IMR-90 (cell line): ENCODE data around the gene C16orf87. TPM values are rescaled to one million over a fixed set of nuclear protein-coding genes. Genes with fewer than 3 reads are reported as not detected.

Experiments used
- ATAC-seq: fragments of 200-7000 bp; cut with Tn5 transposase; 2 replicates; pipeline ENCODE4 v1.9.1; 2020; ENCODE audit warnings: low read depth, mild to moderate bottlenecking, moderate library complexity
- BruUV-seq: library from RNA; stranded (reverse); fragments of 400-500 nt; replicated peaks from 2 replicates; lab custom pipeline; 2021; lab: Mats Ljungman, UMichigan
- CTCF ChIA-PET: fragments of 300-600 bp; formaldehyde crosslinking; extraction: SDS; loops from one replicate; lab custom pipeline; 2021; ENCODE audit warnings: antibody characterized with exemption; lab: Yijun Ruan, JAX
- POLR2A ChIA-PET: fragments of 300-600 bp; sonication (Branson Sonifier 250); formaldehyde crosslinking; loops from one replicate; lab custom pipeline; 2022; ENCODE audit warnings: antibody characterized with exemption; ENCODE audit not compliant: unreplicated experiment; lab: Charles Lee
- DNase-seq: peaks from one replicate; pipeline ENCODE4 v3.0.0; 2013
- H2AFZ ChIP-seq: replicated peaks from 2 replicates; pipeline ENCODE3; 2013; ENCODE audit warnings: low read length, mild to moderate bottlenecking; ENCODE audit not compliant: poor library complexity
- H2AK5ac ChIP-seq: 2 replicates; pipeline ENCODE4 v1.6.1; 2013; ENCODE audit warnings: low read depth, low read length, inconsistent platforms
- H2AK9ac ChIP-seq: replicated peaks from 2 replicates; pipeline ENCODE3; 2013; ENCODE audit warnings: mild to moderate bottlenecking, low read depth, low read length, moderate library complexity; ENCODE audit not compliant: poor library complexity
- H2BK120ac ChIP-seq: 2 replicates; pipeline ENCODE4 v1.6.1; 2013; ENCODE audit warnings: low read depth, low read length, inconsistent platforms
- H2BK15ac ChIP-seq: 3 replicates; pipeline ENCODE4 v1.6.1; 2013; ENCODE audit warnings: low read depth, low read length, inconsistent platforms
- H2BK20ac ChIP-seq: 2 replicates; pipeline ENCODE4 v1.6.1; 2013; ENCODE audit warnings: low read depth, mild to moderate bottlenecking, inconsistent platforms, low read length, moderate library complexity
- H2BK5ac ChIP-seq: 2 replicates; pipeline ENCODE4 v1.6.1; 2013; ENCODE audit warnings: mild to moderate bottlenecking, low read depth, low read length, inconsistent platforms; ENCODE audit not compliant: poor library complexity, severe bottlenecking
- H3K14ac ChIP-seq: replicated peaks from 2 replicates; pipeline ENCODE4 v1.6.1; 2013; ENCODE audit warnings: low read depth, low read length, inconsistent platforms
- H3K18ac ChIP-seq: 2 replicates; pipeline ENCODE4 v1.6.1; 2013; ENCODE audit warnings: low read depth, low read length, control low read depth
- H3K23ac ChIP-seq: 2 replicates; pipeline ENCODE4 v1.6.1; 2013; ENCODE audit warnings: low read depth, low read length, inconsistent platforms
- H3K27ac ChIP-seq: 2 replicates; pipeline ENCODE4 v1.5.1; 2013; ENCODE audit warnings: mild to moderate bottlenecking, control low read depth, low read length; ENCODE audit not compliant: insufficient read depth
- H3K27me3 ChIP-seq: 2 replicates; pipeline ENCODE4 v1.6.1; 2013; ENCODE audit warnings: low read length; ENCODE audit not compliant: control insufficient read depth, insufficient read depth
- H3K36me3 ChIP-seq: 2 replicates; pipeline ENCODE4 v1.6.1; 2013; ENCODE audit warnings: low read length, mixed read lengths; ENCODE audit not compliant: control insufficient read depth, insufficient read depth
- H3K4ac ChIP-seq: 2 replicates; pipeline ENCODE4 v1.6.1; 2013; ENCODE audit warnings: low read depth, low read length, inconsistent platforms
- H3K4me1 ChIP-seq: 2 replicates; pipeline ENCODE4 v1.6.1; 2013; ENCODE audit warnings: low read length, mixed read lengths; ENCODE audit not compliant: control insufficient read depth, insufficient read depth
- H3K4me2 ChIP-seq: 2 replicates; pipeline ENCODE4 v1.6.1; 2013; ENCODE audit warnings: low read depth, mild to moderate bottlenecking, control low read depth, low read length, moderate library complexity
- H3K4me3 ChIP-seq: 2 replicates; pipeline ENCODE4 v1.5.1; 2013; ENCODE audit warnings: low read depth, mild to moderate bottlenecking, control low read depth, low read length, moderate library complexity; ENCODE audit not compliant: insufficient read depth
- H3K56ac ChIP-seq: 2 replicates; pipeline ENCODE4 v1.6.1; 2013; ENCODE audit warnings: low read length, inconsistent platforms; ENCODE audit not compliant: insufficient read depth; ENCODE audit errors: extremely low read depth
- H3K79me1 ChIP-seq, 2 experiments: 2 replicates each; pipeline ENCODE4 v1.6.1; 2013; ENCODE audit warnings: low read length in 2 of 2, inconsistent platforms in 1 of 2, low read depth in 1 of 2
- H3K9ac ChIP-seq: 2 replicates; pipeline ENCODE4 v1.6.1; 2013; ENCODE audit warnings: low read depth, low read length, control low read depth
- H3K9me1 ChIP-seq: 2 replicates; pipeline ENCODE4 v1.6.1; 2013; ENCODE audit warnings: low read length, inconsistent platforms; ENCODE audit not compliant: insufficient read depth
- H3K9me3 ChIP-seq: 2 replicates; pipeline ENCODE4 v1.6.1; 2013; ENCODE audit warnings: low read length; ENCODE audit not compliant: control insufficient read depth, insufficient read depth
- H4K20me1 ChIP-seq: 2 replicates; pipeline ENCODE4 v1.6.1; 2013; ENCODE audit warnings: low read length, inconsistent platforms; ENCODE audit not compliant: insufficient read depth
- H4K5ac ChIP-seq: 2 replicates; pipeline ENCODE4 v1.6.1; 2013; ENCODE audit warnings: mild to moderate bottlenecking, low read depth, low read length, control low read depth
- H4K8ac ChIP-seq, 2 experiments: 2 replicates each; pipeline ENCODE4 v1.6.1; 2013; ENCODE audit warnings: low read depth in 2 of 2, low read length in 2 of 2, control low read depth in 1 of 2, inconsistent platforms in 1 of 2
- H4K91ac ChIP-seq: 2 replicates; pipeline ENCODE4 v1.6.1; 2013; ENCODE audit warnings: low read depth, low read length, inconsistent platforms; ENCODE audit not compliant: insufficient read depth
- BHLHE40 ChIP-seq: fragments of 150-350 bp; IDR thresholded peaks from 2 replicates; pipeline ENCODE4 v1.6.1; 2016; ENCODE audit warnings: mild to moderate bottlenecking, low read depth, low read length
- CEBPB ChIP-seq: IDR thresholded peaks from 2 replicates; pipeline ENCODE4 v1.6.1; 2012; ENCODE audit warnings: low read depth, low read length, improper control_type of control experiment
- CHD1 ChIP-seq: IDR thresholded peaks from 2 replicates; pipeline ENCODE4 v1.6.1; 2012; ENCODE audit warnings: low read depth, low read length, improper control_type of control experiment
- CTCF ChIP-seq: conservative IDR thresholded peaks from 2 replicates; pipeline ENCODE4 v1.5.1; 2012; ENCODE audit warnings: mild to moderate bottlenecking, low read depth, low read length, improper control_type of control experiment
- FOS ChIP-seq: fragments of 150-350 bp; IDR thresholded peaks from 2 replicates; pipeline ENCODE4 v1.6.1; 2016; ENCODE audit warnings: low read depth, low read length
- MXI1 ChIP-seq: IDR thresholded peaks from 2 replicates; pipeline ENCODE4 v1.6.1; 2012; ENCODE audit warnings: low read depth, mild to moderate bottlenecking, low read length, moderate library complexity, borderline replicate concordance
- NFE2L2 ChIP-seq: fragments of 150-350 bp; IDR thresholded peaks from 2 replicates; pipeline ENCODE4 v1.6.1; 2016; ENCODE audit warnings: low read depth, mild to moderate bottlenecking, low read length
- POLR2A ChIP-seq: IDR thresholded peaks from 2 replicates; pipeline ENCODE4 v1.6.1; 2012; ENCODE audit warnings: mild to moderate bottlenecking, low read depth, low read length
- RAD21 ChIP-seq: IDR thresholded peaks from 2 replicates; pipeline ENCODE4 v1.6.1; 2012; ENCODE audit warnings: low read length, improper control_type of control experiment
- RCOR1 ChIP-seq: IDR thresholded peaks from 2 replicates; pipeline ENCODE4 v1.6.1; 2012; ENCODE audit warnings: mild to moderate bottlenecking, low read length, improper control_type of control experiment; ENCODE audit not compliant: insufficient replicate concordance
- RFX5 ChIP-seq: IDR thresholded peaks from 2 replicates; pipeline ENCODE4 v1.8.0; 2012; ENCODE audit warnings: low read depth, mild to moderate bottlenecking, low read length, moderate library complexity
- SMC3 ChIP-seq: fragments of 150-350 bp; IDR thresholded peaks from 2 replicates; pipeline ENCODE4 v1.6.1; 2016; ENCODE audit warnings: low read depth, mild to moderate bottlenecking, antibody characterized with exemption, low read length, moderate library complexity
- WGBS, 2 experiments: methylation state at CpG; one replicate each; pipeline versions ENCODE4 v1.1.5 to v1.1.7; 2013; ENCODE audit warnings: missing lambda C conversion rate in 2 of 2; ENCODE audit not compliant: insufficient read length in 1 of 2; ENCODE audit errors: extremely low coverage in 2 of 2; 5-methylcytosine and 5-hydroxymethylcytosine counted together
- dilution Hi-C: fragments of 300-500 bp; cut with HindIII; formaldehyde crosslinking; loops from one replicate; pipeline ENCODE4 v1.14.3; 2018; ENCODE audit warnings: low sequenced_read_pairs; ENCODE audit not compliant: unreplicated experiment
- in situ Hi-C: fragments of 300-500 bp; cut with MboI; formaldehyde crosslinking; loops from 3 replicates; pipeline ENCODE4 v1.14.3; 2019; ENCODE audit warnings: low sequenced_read_pairs, inconsistent platforms, mixed read lengths
- intact Hi-C: fragments of 100-400 bp; cut with micrococcal nuclease; formaldehyde crosslinking; loops from 2 replicates; pipeline ENCODE4 v1.10.0; 2022
- polyA plus RNA-seq, 3 experiments: library from polyadenylated mRNA; depleted of rRNA; stranded (reverse); fragments of >200 nt; gene quantifications; 2 replicates each; pipeline ENCODE4 v1.2.3, GENCODE V29; 2012; ENCODE audit warnings: low replicate concordance in 1 of 3
- total RNA-seq: library from RNA; depleted of rRNA; stranded (reverse); fragments of >200 nt; gene quantifications from 2 replicates; pipeline ENCODE4 v1.2.3, GENCODE V29; 2012

The C16orf87 gene
- total and polyA plus RNA-seq, 2 of the 4 experiments (the other 2 are of a cell fraction), result 6.3 to 8.1 TPM

GRCh38 chr16:46826631-46827030 lies 4.3 kb downstream of the C16orf87 start:
- Histone ChIP-seq H4K20me1 (peaks cover 11% of the 10 kb centered on the region), H2AK5ac (peak overlapping the region; percentile 30; the same call in 1 of the 2 replicates), H2BK120ac (peak overlapping the region; percentile 88), H3K79me1 (peaks cover 7 to 21% of the 10 kb centered on the region in 2 experiments), H3K9me3 (no peaks in the 10 kb centered on the region), H3K4ac (peak overlapping the region; percentile 93; the same call in 1 of the 2 replicates), H3K9ac (peak overlapping the region; percentile 33; the same call in 1 of the 2 replicates), H3K36me3 (peaks cover 1% of the 10 kb centered on the region), H4K5ac (peak overlapping the region; percentile 75; the same call in 1 of the 2 replicates), H3K4me2 (peak overlapping the region; percentile 96), H3K27ac (peak overlapping the region; percentile 74; the same call in 1 of the 2 replicates), H3K23ac (peak overlapping the region; percentile 97; the same call in 1 of the 2 replicates), H4K91ac (peak overlapping the region; percentile 84; the same call in 1 of the 2 replicates), H2AFZ (no peak overlapping the region), H2BK5ac (peak overlapping the region; percentile 100), H3K14ac (peak overlapping the region; percentile 89; the same call in 1 of the 2 replicates), H2BK15ac (peak overlapping the region; percentile 35; the same call in 1 of the 3 replicates), H3K9me1 (no peaks in the 10 kb centered on the region), H3K4me3 (peak overlapping the region; percentile 32; the same call in 1 of the 2 replicates), H4K8ac (peak overlapping the region in 1 of 2 experiments; percentile 85; a peak in 2 of 4 replicates), H3K27me3 (no peaks in the 10 kb centered on the region), H2AK9ac (no peak overlapping the region), H3K4me1 (peaks cover 10% of the 10 kb centered on the region), H3K56ac (peak overlapping the region; percentile 67), H2BK20ac (peak overlapping the region; percentile 96; the same call in 1 of the 2 replicates), H3K18ac (peak overlapping the region; percentile 88)
- POLR2A ChIA-PET, result no interaction called here
- ATAC-seq (no peak; the same call in 1 of the 2 replicates), DNase-seq (peak; percentile 85)
- no TSS peak for BruUV-seq
- intact Hi-C loops, result no loop called here
- TF ChIP-seq CHD1 (no peak), RCOR1 (no peak), RFX5 (no peak), CEBPB (peak; percentile 88), BHLHE40 (0 out of 2 replicates have a peak, but pooled peaks have one; percentile 15), CTCF (no peak), RAD21 (no peak), MXI1 (no peak), POLR2A (no peak), NFE2L2 (no peak), SMC3 (no peak), FOS (peak; percentile 46; the same call in 1 of the 2 replicates)
- CTCF ChIA-PET, result no interaction called here
- no CpG with 5 or more reads among the region's 3 CpGs for WGBS, 2 experiments
- in situ Hi-C loops, result no loop called here
- dilution Hi-C loops, result no loop called here
